HG03342 (cell line): ENCODE data around the gene RPS4Y2.

ENCODE experiments used
- ATAC-seq: cut with Tn5 transposase; IDR thresholded peaks from one replicate; pipeline ENCODE4 v1.9.1; 2021; ENCODE audit warnings: mild to moderate bottlenecking, moderate library complexity; ENCODE audit not compliant: unreplicated experiment

RPS4Y2 gene

GRCh38 chrY:20755808-20756207, at the start of gene RPS4Y2:
Gene RPS4Y2 (plus strand): TSS chrY:20756108. CDS start chrY:20756164, 56 bp downstream.
- ATAC-seq = no peak

GRCh38 chrY:20714391-20714790, 41.5 kb upstream of the RPS4Y2 start:
- ATAC-seq = no peak

GRCh38 chrY:20726184-20726907, 29.6 kb upstream of the RPS4Y2 start:
- no peak for ATAC-seq

GRCh38 chrY:20735200-20735599, 20.7 kb upstream of the RPS4Y2 start:
- no peak for ATAC-seq

- ATAC-seq = no peak
Observed at GRCh38 chrY:20739806-20740205, 16.1 kb upstream of the RPS4Y2 start.

GRCh38 chrY:20740609-20741008, 15.3 kb upstream of the RPS4Y2 start:
- no peak for ATAC-seq

- no peak for ATAC-seq
Observed at GRCh38 chrY:20745060-20745459, 10.8 kb upstream of the RPS4Y2 start.

- ATAC-seq = no peak
Observed at GRCh38 chrY:20746919-20747318, 9.0 kb upstream of the RPS4Y2 start.

GRCh38 chrY:20763869-20764268, 8.0 kb downstream of the RPS4Y2 start:
- no peak for ATAC-seq

- ATAC-seq = no peak
Observed at GRCh38 chrY:20765117-20765516, 9.2 kb downstream of the RPS4Y2 start.

GRCh38 chrY:20770755-20771154, 14.8 kb downstream of the RPS4Y2 start:
- no peak for ATAC-seq

GRCh38 chrY:20776104-20776503, 20.2 kb downstream of the RPS4Y2 start:
- no peak for ATAC-seq

GRCh38 chrY:20780104-20780654, 24.3 kb downstream of the RPS4Y2 start:
- no peak for ATAC-seq

GRCh38 chrY:20780776-20781175, 24.9 kb downstream of the RPS4Y2 start:
- no peak for ATAC-seq

GRCh38 chrY:20781408-20781807, 25.5 kb downstream of the RPS4Y2 start:
- no peak for ATAC-seq

- ATAC-seq = no peak
Observed at GRCh38 chrY:20784965-20785364, 29.1 kb downstream of the RPS4Y2 start.

GRCh38 chrY:20787076-20787475, 31.2 kb downstream of the RPS4Y2 start:
- ATAC-seq = no peak

GRCh38 chrY:20798351-20799049, 42.6 kb downstream of the RPS4Y2 start:
- ATAC-seq = no peak

- no peak for ATAC-seq
Observed at GRCh38 chrY:20802659-20803058, 46.8 kb downstream of the RPS4Y2 start.

- no peak for ATAC-seq
Observed at GRCh38 chrY:20806243-20806642, 50.3 kb downstream of the RPS4Y2 start.

GRCh38 chrY:20813459-20813858, 57.6 kb downstream of the RPS4Y2 start:
- no peak for ATAC-seq

- no peak for ATAC-seq
Observed at GRCh38 chrY:20814794-20815193, 58.9 kb downstream of the RPS4Y2 start.
